ENCODE measurements around the gene ATP12A.

ATP12A gene

DNA sequence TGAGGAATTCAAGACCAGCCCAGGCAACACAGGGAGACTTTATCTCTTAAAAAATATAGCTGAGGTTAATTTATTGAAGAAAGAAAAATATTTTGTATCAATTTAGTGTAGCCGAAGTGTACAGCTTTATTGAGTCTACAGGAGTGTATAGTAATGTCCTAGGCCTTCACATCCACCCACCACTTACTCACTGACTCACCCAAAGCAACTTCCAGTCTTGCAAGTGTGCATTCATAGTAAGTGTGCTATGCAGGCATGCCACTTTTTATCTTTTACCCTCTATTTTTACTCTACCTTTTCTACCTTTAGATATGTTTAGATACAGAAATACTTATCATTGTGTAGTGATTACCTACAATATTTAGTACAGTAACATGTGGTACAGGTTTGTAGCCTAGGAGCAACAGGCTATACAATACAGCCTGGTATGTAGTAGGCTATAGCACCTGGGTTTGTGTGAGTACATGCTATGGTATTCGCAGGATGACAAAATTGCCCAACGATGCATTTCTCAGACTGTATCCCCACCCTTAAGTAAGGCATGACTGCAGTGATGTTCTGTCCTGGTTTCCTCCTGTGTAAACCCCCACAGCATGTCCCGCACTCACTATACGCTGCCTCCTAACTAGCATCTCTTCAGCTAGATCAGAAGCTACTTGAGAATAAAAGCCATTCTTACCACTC is 15.3 kb upstream of the ATP12A start:
- peak; percentile 74 for DNase-seq

DNA sequence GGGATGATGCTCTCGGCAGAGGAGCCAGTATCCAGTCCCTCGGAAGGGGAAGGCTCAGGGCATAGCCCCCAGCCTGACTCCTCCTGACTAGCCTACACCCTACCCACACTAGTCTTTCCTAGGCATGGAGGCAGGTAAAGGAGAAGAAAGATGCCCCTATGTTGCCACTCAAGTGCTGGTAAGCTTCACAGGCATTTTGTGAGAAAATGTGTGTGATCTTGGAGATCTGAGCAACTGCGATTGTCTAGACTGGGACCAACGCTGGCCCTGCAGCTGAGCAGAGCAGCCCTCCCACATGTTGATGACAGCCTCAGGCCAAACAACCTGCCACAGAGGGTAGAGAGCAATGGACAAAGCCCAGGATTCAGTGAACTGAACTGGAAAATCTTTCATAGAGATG is 11.7 kb upstream of the ATP12A start:
- no peak for DNase-seq

DNA sequence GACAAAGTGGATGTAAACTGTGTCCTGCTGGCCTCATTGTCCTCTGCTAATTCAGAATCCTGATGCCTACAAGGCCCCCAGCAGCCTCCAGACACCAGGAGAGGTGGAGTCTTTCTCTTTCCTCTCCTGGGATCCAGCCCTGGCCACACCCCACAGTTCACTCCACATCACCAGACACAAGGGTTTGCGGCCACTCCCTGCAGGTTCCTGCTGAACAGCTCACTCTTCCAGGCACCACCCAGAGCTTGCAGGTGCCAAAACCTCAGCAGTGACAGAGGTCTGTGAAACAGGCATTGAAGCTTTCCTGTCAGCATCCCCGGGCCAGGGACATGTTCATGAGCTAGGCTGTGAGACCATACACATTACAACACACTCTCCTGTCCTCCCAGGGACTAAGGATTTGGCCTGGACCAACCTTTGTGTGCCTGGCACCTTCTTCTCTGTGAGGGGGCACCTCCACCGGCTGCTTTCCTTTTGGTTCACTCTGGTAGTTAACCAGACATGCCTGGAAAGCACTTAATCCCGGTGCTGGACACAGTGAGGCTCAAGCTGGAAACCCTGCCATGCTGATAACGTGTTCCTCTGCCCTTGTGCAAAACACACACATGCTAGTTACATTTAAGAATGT is 11.1 kb upstream of the ATP12A start:
- DNase-seq = peak; percentile 78

DNA sequence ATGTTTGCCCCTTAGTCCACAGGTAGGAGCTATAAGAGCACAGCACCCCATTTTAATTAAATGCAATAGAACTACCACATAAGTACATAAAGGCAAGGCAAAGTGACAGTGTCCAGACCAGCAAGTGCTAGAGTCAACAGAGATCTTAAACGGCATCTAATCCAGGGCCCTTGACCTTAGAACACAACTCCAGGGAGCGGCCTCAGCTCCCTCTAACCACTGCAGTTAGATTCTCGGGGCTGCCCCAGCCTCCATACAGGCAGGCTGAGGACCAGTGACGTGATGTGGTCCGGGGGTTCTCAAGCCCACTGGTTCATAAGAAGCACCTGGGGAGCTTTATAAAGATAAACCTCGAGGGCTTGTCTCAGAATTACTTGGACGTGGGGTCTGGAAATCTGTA is 10.0 kb upstream of the ATP12A start:
- no peak for DNase-seq

DNA sequence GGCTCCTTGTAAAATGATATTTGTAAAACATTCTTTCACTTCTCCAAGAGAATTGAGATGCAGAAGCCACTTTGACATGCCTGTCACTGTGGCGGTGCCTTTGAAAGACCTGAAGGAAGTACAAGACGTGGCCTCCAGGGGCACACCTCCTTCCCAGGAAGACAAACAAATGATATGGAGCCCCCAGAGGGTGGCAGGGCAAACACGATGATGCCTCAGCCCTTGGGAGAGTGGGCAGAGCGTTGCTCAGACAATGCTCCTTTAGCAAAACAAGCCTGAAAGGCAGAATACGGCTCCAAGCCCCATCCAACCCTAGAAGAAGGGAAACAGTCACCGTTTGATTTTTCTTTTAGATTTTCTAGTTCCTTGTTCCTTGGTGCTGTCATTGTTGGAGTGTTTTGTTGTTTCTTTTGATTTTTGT is 9.2 kb upstream of the ATP12A start:
- no peak for DNase-seq

DNA sequence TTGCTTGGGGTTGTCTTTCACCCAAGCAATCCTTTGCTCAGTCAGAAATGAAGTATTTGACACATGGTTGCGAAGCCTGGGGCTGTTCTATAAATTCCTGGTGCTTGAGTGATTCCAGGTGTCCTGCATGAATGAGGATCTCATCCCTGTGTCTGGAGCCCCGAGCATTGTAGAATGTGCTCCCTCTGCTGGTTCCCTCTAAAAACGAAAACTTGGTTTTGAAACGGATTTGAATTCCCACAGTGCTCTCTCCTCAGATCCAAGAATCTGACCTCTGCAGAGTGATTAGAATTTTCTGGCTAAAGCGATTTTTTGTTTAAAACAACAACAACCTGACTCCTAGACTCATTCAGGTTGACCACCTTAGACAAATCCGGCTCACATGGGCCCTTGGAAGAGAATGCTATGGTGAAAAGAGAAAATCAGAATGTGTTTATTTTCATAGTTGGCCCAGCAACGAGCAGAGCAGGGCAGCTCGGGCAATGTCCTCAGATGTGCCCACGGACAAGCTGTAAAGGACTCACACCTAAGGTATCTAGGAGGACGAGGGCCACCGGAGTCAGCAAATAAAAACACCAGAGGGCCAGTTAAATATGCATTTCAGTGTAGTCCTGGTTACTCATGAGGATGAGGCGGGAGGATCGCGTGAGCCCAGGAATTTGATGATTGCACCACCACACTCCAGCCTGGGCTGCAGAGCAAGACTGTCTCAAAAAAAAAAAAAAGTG is 8.7 kb upstream of the ATP12A start:
- peak; percentile 60 for DNase-seq

DNA sequence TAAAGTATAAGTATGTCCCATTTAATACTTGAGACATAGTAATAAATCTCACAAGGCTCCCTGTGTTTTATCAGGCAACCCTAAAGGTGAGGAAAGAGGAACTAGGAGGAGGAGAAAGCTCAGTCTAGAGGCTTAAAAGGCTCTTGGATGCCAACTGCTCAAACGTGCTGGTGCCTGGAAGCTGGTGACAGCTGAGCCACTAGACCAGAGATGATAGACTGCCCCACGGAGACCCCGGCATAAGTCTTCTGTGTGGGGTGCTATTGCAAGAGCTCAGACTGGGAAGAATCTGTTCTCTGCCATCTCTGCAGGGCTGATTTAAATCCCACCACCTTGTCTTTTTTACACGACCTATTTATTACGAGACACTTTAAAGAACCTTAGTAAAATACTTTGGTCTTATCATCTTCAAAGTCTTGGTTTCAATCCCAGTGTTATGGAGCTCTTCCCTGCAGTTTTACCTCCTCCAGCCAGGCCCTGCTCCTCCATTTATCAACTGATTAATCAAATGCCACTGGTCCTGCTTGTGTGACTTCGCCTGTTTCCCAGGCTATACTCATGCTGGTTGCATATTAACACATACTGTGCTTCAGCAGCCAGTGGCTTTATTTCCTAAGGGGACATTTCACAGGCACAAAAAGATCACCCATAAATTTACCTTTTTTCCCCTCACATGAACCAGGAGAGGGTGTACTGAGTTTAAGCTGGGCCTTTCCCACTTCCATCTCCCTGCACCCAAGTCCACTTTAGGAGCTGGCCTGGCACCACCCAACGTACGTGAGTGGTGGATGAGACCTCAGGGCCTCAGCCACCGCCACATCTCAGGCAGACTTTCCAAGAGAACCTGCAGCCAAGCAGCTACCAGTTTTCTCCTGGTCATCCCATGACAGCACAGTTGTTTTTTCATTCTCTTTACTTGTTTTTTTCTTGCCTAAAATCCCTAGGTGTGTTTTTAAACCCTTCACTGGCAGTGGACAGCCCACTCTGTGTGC is 7.8 kb upstream of the ATP12A start:
- DNase-seq = no peak

DNA sequence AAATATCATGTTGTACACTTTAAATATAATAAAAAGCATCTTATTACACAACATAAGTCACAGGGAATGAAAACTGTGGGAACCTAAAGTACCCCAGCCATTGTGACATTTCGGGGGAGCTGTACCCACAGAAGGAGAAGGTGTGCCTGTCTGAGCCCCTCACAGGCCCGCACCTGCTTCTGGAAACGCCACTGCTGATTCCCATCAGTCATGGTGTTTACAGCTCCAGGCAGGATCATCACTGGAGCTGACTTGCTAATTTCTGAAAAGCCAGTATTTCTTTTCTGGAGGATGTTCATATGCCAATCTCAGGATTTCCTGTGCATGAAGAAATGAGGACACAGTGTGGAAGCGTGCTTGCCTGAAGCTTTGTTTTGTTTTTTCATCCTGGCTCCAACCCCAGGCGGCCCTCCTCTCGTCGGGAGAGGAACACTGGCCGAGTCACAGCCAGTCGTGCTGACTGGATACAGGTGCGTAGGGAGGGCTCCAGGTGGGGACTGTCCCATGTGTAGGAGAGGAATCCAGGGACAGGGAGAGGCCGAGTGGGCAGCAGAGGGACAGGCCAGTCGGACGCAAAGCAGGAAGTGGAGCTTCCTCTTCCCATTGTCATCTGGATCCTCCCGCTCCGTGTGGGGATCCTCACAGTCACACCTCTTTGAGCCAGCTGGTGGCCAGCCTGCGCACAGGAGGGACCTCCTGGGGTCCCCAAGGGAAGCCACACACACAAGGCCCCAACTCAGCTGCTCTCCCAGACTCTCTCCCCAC is 4.2 kb upstream of the ATP12A start:
- no peak for DNase-seq

DNA sequence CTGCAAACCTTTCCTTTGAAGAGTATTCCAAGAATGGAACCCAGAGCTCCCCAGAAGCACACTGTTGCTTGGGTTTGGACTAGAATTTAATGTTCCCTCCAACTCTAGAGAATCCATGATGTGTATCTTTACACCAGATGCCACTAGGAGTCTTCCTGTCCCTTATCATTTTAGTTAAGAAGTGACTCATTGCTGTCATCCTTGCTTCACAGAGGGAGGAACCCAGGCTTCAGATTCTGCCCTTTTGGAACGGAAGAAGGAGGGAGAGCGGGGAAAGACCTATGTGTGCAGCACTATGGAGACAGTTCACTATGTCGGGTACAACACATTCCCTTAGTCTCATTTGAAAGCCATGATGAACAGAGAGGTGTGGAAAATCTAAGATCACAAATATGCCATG is 2.1 kb upstream of the ATP12A start:
- no peak for DNase-seq

DNA sequence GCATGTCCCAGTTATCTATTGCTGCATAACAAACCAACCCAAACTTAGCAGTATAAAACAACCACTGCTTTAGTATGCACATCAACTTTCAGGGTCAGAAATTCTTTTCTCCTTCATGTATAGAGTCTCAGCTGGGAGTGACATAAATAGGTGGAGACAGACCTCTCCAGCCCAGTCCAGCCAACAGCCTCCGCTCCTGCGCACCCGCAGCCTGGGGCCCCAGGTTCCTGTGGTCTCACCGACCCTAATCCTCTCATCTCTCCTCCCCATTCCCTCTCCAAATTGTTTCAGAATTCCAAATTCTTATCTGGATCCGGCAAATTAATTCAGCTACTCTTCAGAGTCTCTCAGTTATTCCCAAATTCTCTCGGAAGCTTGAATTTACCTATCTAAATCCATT is 522 bp upstream of the ATP12A start:
- DNase-seq = no peak

DNA sequence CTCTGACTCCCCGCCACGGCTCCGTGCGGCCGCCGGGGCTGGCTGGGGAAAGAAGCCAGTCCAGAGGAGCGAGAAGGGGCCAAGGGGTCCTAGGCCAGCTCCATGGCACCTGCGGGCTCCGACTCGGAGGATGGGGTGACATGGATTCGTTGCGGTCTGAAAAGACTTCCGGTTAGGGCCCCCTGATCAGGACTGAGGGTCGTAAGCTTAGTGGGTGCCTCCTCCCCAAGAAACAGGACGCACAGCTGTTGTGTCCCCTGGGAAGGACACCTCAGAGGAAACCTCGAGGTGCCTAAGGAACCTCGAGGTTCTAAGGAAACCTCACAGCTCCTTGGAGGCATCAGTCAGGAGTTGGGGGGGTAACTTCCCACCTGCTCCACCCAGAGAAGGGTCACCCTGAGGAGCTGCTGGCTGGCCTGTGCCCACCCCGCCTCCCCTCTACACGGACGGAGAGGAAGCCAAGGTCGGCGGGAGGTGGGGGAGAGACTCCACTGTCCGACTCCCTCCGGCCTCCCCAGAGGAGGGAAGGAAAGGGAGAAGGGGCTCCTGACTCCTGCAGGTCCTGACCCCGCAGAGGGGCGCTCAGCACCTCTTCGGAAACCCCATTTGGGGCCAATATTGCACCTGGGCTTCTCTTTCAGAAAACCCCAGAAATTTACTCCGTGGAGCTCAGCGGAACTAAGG is 855 bp downstream of the ATP12A start:
- DNase-seq = no peak

DNA sequence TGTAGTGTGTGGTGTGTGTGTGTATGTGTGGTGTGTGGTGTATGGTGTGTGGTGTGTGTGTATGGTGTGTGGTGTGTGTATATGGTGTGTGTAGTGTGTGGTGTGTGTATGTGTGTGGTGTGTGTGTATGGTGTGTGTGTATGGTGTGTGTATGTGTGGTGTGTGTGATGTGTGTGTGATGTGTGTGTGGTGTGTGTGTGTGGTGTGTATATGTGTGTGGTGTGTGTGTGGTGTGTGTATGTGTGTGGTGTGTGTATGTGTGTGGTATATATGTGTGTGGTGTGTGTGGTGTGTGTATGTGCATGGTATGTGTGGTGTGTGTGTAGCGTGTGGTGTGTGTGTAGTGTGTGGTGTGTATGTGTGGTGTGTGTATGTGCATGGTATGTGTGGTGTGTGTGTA is 1.7 kb downstream of the ATP12A start:
- no peak for DNase-seq

DNA sequence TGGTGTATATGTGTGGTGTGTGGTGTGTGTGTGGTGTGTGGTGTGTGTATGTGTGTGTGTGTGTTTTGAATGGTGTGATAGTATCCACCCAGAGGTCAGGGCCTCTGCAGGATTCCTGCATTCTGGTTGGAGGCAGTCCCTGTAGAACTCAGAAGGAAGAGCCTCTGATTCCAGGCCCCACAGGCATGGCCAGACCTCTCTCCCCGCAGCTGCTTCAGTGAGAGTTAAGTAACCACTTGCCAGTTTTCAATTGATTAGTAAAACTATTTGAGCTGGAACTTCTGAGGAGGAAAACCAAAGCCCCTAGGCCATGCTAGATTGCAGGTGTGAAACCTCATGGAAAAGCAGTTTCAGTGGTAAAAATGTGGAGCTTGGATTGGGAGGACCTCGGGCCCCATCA is 2.1 kb downstream of the ATP12A start:
- no peak for DNase-seq

DNA sequence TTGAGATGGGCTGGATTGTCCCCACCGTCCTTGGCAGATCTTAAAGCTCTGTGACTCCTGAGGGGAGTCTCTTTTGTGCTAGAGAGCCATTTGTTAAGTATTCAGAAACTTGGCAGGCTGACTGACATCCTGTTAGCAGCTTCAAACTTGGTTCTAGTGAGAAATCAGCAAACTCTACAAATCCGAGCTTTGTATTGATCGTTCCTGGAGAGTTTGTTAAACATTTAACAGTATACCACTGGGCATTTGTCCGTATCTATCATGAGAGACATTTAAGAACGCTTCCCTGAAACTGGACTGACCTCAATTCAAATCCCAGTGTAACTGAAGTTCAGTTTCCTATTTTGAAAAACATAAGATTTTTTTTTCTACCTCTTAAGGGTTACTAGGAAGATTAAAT is 3.1 kb downstream of the ATP12A start:
- no peak for DNase-seq

DNA sequence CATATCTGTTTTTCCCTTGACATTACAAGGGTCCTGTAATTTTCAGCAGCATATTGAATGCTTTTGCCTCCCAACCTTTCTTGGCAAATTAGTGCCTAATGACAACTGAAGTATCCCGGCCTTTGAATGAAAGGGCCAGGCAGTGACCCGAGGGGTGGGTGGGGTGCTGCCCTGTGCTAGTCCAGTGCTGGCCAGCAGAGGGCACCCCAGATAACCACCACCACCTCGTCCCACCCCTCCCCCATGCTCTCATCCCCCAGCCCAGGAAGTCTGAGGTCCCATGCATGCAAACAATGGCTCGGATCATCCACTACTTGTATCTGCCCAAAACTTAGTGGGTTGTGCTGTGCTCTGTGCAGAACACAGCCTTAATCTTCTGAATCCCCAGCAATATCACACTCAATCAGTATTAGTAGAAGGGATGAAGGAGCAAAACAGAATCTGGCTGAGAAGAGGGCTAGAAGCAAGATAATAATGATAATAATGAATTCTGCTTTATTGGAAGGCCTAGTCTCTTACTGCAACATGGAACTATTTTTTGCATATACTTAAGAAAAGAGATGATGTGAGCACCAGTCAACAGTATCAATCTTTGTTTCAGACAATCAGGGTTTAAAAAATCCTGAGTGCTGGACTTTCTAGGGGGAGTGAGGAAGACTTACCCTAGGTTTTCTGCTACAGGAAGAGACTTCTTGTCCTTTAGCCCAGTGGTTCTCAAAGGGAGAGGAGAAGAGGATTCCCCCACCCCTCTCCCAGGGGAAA is 3.8 kb downstream of the ATP12A start:
- no peak for DNase-seq

DNA sequence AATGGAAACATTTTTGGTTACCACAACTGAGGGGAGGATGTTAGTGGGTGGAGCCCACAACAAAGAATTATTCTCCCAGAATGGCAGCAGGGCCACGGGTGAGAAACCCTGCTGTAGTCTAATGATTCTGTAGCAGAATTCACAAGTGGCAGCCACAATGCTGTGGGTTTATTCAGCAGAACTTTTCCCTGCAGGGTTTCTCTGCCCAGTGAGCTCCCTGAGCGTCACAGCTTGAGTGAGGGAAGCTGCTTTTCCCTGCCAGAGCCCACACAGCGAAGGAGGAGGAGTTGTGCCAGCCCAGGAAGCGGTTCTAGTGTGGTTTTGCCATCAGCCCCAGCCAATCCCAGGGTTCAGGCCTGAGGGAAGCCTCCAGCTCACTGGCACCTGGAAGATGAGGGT is 4.4 kb downstream of the ATP12A start:
- DNase-seq = no peak

DNA sequence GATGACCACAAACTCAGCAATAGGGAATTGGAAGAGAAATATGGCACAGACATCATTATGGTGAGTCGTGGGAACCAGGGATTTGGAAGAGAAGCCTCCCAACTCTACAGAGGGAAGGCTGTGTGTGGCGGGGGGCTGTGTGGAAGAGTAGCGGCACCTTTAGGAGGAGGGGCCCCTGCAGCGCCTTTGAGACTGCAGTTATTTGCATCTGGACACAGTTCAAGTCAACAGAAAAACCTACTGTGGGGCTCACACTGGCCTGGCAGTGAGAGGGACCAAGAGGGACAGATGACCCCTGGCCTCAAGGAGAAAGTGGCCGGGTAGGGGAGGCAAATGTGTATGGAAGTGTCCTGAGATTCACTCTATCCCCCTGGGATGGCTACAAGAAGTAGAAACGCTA is 5.1 kb downstream of the ATP12A start:
- DNase-seq = no peak

DNA sequence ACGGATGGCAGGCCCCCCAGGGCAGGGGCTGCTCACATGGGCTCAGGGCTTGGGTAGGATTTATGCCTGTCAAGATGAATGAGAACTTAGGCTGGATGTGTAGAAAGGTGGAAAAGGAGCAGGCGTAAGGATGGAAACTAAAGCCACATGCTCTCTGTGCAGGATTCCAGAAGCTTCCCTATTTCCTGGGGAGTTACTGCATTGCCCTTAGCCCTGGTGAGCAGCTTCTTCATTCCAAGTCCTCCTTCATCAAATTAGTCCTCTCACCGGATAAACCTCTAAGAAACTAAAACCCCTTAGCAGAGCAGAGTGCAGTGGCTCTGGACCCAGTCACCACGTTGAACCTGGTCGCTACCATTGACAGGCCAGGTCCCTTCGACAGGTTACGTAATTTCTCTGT is 7.4 kb downstream of the ATP12A start:
- DNase-seq = no peak

DNA sequence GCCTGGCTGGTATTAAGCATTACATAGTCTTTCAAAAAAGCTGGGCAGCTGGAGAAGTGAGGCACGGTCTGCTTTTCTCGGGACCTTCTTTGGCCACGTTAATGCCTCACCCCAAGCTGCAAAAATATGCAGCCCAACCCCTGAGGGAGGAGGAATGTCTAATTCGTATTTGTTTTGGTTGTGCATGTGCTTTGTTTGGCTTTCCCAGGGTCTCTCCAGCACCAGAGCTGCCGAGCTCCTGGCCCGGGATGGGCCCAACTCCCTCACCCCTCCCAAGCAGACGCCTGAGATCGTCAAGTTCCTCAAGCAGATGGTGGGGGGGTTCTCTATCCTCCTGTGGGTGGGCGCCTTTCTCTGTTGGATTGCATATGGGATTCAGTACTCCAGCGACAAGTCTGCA is 7.9 kb downstream of the ATP12A start:
- DNase-seq = no peak

DNA sequence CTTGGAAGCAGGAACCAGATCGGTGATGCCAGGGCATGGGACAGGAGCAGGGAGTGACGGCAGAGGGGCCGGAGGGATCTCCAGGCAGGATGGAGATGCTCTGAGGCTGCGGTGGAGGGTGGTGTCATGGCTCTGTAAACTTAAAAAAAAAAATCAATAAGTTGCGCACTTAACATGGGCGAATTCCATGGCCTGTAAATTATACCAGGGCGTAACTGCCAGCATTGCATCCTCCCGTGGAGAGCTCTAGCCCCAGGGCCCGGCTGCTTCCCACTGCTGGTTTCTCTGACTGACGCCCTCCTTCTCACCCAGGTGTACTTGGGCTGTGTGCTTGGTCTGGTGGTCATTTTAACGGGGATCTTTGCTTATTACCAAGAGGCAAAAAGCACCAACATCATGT is 8.7 kb downstream of the ATP12A start:
- no peak for DNase-seq

DNA sequence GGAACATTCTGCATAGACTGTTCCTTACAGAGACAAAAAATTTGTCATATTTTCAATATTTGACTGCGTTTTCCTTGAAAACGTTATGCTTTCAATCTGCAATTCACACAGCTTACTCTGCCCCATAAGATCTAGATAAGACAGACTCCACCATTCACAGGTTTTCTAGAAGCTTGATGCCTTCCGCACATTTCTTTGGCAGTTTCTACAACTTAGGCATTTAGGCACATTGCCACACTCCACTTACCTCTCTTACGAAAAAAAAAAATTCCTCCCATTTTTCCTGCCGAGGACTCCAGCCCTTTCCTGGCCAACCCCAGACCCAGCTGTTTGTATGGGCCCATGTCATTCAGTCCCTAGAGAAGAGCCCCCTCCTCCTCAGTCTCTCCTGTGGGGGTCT is 11.2 kb downstream of the ATP12A start:
- DNase-seq = no peak

All from NCI-H226 (cell line).